Ovary (tissue), 3 donors: Measurements from ENCODE around the gene TMEM106A.

Source experiments
- POLR2A ChIP-seq: fragments of 450-650 bp; IDR thresholded peaks from one replicate; pipeline ENCODE4 v1.6.1; 2017; ENCODE audit warnings: antibody characterized with exemption, mild to moderate bottlenecking, moderate library complexity
- TF ChIP-seq, protein P1 (sequence below), 3 donors: fragments of 450-650 bp in 2 of 3; fragments of 200-600 bp in 1 of 3; IDR thresholded peaks; one replicate each; pipeline versions ENCODE4 v1.5.1 to v1.8.0; 2016 to 2022; ENCODE audit warnings: antibody characterized with exemption in 3 of 3, mild to moderate bottlenecking in 1 of 3
- donor health status: DM: no; HTN: no; CAD: no.

- TF ChIP-seq, protein P1, sequence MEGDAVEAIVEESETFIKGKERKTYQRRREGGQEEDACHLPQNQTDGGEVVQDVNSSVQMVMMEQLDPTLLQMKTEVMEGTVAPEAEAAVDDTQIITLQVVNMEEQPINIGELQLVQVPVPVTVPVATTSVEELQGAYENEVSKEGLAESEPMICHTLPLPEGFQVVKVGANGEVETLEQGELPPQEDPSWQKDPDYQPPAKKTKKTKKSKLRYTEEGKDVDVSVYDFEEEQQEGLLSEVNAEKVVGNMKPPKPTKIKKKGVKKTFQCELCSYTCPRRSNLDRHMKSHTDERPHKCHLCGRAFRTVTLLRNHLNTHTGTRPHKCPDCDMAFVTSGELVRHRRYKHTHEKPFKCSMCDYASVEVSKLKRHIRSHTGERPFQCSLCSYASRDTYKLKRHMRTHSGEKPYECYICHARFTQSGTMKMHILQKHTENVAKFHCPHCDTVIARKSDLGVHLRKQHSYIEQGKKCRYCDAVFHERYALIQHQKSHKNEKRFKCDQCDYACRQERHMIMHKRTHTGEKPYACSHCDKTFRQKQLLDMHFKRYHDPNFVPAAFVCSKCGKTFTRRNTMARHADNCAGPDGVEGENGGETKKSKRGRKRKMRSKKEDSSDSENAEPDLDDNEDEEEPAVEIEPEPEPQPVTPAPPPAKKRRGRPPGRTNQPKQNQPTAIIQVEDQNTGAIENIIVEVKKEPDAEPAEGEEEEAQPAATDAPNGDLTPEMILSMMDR (IDR thresholded peaks at IDR 0.05), result no peak
- no peak for TF ChIP-seq POLR2A
These were observed 3.7 kb downstream of the TMEM106A start for GRCh38 chr17:43215341-43215740.
